HG03460 (cell line): ENCODE data around the gene WNT10A.
"Not testable (repeated sequence)": the region's sequence is repeated elsewhere in the genome, so short reads cannot be mapped to it uniquely, and the experiment has no call there.

Experiments used
- ATAC-seq: cut with Tn5 transposase; IDR thresholded peaks from one replicate; pipeline ENCODE4 v1.9.1; 2021; ENCODE audit not compliant: unreplicated experiment

WNT10A gene

DNA sequence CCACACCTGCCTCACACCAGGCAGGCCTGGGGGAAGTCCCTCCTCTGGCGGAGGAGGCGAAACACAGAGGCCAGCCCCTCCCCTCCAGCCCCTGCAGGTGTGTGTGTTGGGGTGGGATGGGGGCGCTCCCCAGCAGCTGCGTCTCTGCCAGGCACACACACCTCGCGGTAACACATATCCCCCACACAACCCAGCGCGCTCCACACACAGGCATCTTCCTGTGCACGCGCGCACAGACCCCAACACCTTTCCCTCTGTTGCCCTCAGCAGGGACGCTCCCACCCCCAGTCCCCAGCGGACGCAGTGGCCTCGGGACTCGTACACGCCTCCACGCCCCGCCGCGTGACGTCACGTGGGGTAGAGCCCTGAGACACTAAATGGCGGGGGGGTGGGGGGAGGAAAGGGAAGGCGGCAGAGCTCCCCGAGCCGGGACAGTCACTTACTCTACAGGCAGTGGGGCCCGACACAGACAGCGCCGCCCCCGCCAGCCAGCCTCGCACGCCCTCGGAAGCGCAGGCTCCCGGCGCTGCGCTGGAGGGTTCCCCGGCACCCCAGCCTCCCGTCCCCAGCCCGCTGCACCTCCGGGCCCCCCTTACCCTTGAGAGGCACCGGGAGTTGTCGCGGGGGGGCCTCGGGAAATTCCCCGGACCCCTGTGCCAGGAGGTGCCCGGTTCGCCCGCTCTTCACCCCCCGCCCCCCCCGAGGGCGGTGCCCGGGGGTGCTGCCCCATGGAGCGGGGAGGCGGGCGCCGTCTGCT is at the start of gene WNT10A:
Gene WNT10A (plus strand): TSS at position 751 of the 757 bp plus-strand sequence. CDS start 144 bp downstream, outside the sequence.
- ATAC-seq, result peak; percentile 70

- no peak for ATAC-seq
These were observed 49.2 kb upstream of the WNT10A start, which contains the start of gene PRKAG3 for GRCh38 chr2:218831378-218831990. PRKAG3 (minus strand) TSS chr2:218831803.

DNA sequence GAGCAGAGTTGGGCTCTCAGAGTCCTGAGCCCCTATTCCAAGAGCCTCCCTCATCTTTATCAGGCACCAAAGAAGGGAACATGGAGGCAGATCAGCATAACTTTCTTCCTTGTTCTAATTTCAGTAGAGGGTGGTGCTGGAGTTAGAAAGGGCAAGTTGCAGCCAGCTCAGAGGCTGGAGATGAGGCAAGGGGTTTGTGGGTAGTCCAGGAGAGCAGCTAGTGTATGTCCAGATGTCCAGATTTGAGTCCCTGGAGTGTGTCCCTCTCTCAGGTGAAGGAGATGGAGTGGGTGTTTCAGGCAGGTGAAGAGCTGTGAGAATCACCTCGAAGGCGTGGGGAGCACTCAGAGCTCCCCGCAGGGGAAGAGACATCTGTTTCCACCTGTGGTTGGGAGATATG is 48.6 kb upstream of the WNT10A start:
- ATAC-seq, result no peak

GRCh38 chr2:218832520-218832919 is 48.1 kb upstream of the WNT10A start:
- ATAC-seq, result no peak

DNA sequence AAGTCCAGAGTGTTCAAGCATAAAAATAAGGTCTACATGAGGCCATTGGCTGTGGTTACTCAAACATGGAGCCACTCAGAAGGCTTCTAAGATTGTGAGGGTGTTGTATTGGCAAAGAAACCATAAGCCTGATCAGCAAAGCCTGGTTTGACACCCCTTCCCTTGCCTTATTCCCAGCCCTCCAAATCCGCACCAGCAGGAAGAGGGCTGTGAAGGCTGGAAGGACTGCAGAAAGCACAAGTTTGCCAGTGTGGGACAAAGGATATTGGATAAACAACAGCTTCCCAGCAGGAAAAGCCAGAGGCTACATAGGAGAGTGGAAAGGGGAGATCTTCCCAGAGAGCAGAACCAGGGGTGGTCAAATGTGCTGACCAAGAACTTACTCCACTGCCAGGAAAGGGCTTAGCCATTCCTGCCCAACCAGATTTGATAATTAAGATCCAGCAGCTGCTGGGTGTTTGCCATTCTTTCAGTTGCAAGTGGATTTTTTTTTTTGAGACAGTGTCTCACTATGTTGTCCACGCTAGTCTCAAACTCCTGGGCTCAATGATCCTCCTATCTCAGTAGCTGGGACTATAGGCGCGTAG is 47.5 kb upstream of the WNT10A start:
- no peak for ATAC-seq

DNA sequence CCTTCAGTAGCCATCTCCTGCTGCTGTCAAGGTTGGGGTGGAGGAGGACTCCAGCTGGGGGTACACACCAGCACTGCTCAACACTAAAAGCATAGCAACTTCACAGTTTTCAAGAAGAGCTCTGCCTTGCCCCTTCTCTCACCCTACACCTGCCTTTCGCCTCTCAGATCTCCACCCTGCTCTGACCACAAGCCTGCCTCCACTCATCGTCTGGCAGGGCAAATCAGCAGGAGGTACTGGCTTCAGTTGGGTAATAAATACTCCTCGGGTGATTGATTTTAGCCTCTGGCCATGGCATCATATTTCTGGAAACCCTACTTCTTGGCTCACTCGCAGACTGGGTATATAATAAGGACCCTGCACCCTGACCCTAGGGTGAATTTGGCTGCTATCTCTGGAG is 46.0 kb upstream of the WNT10A start:
- no peak for ATAC-seq

DNA sequence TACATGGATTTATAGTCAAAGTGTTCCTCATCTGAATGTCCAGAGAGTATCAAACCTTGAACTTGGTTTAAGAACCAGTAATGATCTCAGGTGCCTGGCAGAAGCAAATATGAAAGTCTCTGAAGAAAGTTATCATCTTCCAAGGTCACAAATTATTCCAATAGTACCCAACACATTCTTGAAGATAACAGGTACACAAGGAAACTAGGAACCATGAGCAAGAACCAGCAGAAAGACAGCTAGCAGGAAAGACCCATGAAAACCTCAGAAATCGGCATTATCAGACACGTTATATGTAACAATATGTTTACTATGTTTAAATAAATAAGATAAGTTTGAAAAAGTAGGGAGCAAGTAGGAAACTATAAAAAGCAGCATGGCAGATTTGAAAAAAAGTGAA is 43.2 kb upstream of the WNT10A start:
- no peak for ATAC-seq

GRCh38 chr2:218839430-218839829 is 41.2 kb upstream of the WNT10A start:
- ATAC-seq, result no peak

DNA sequence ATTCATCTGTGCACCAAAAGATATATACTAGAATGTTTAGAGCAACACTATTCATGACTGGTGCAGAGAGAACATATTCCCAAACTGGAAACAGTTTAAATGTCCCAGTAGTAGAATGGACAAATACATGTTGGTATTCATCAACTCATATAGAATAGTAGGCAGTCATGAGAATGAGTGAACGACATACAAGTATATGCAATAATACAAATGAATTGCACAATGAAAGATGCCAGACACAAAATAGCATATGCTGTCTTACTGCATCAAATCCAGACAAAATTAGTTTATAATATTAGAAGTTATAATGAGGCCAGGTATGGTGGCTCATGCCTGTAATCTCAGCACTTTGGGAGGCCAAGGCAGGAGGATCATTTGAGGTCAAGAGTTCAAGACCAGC is 40.8 kb upstream of the WNT10A start:
- ATAC-seq, result no peak

DNA sequence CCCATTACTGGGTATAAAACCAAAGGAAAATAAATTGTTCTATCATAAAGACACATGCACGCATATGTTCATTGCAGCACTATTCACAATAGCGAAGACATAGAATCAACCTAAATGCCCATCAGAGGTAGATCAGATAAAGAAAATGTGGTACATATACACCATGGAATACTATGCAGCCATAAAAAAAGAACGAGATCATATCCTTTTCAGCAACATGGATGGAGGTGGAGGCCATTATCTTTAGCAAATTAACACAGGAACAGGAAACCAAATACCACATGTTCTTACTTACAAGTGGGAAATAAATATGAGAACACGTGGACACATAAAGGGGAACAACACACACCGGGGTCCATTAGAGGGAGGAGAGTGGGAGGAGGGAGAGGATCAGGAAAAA is 36.3 kb upstream of the WNT10A start:
- not testable (repeated sequence) for ATAC-seq

DNA sequence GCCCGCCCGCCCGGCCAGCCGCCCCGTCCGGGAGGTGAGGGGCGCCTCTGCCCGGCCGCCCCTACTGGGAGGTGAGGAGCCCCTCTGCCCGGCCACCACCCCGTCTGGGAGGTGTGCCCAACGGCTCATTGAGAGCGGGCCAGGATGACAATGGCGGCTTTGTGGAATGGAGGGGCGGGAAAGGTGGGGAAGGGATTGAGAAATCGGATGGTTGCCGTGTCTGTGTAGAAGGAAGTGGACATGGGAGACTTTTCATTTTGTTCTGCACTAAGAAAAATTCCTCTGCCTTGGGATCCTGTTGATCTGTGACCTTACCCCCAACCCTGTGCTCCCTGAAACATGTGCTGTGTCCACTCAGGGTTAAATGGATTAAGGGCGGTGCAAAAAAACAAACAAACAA is 33.7 kb upstream of the WNT10A start:
- ATAC-seq, result not testable (repeated sequence)

DNA sequence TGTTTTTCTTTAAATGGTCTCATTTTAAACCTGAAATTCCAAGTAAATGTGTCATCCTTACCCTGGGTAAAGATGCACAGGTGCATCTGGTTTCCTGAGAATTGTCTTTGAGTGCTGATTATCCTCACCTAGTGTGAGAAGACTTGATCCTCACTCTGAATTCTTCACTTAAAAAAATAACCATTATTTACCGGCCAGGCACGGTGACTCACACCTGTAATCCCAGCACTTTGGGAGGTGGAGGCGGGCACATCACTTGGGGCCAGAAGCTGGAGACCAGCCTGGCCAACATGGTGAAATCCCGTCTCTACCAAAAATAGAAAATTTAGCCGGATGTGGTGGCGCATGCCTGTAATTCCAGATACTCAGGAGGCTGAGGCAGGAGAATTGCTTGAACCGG is 30.9 kb upstream of the WNT10A start:
- no peak for ATAC-seq

DNA sequence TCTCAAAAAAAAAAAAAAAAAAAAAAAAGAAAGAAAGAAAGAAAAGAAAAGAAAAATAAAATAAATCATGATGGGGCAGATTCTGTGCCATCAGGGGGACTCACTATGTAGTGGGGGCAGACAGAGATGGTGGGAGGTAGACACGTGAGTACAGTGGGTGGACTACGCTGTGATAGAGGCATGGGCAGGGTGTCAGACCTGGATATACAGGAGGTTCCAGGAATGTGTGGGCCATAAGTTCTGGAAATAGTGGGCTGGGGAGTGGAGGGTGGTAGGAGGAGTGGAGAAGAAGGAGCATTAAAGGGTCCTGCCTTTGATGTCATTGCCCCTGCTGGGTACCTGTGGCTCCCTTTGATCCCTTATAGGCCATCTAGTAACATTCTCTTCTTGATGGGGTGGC is 29.9 kb upstream of the WNT10A start:
- ATAC-seq, result no peak

- ATAC-seq, result no peak
These were observed 29.4 kb upstream of the WNT10A start for GRCh38 chr2:218851286-218851685.

DNA sequence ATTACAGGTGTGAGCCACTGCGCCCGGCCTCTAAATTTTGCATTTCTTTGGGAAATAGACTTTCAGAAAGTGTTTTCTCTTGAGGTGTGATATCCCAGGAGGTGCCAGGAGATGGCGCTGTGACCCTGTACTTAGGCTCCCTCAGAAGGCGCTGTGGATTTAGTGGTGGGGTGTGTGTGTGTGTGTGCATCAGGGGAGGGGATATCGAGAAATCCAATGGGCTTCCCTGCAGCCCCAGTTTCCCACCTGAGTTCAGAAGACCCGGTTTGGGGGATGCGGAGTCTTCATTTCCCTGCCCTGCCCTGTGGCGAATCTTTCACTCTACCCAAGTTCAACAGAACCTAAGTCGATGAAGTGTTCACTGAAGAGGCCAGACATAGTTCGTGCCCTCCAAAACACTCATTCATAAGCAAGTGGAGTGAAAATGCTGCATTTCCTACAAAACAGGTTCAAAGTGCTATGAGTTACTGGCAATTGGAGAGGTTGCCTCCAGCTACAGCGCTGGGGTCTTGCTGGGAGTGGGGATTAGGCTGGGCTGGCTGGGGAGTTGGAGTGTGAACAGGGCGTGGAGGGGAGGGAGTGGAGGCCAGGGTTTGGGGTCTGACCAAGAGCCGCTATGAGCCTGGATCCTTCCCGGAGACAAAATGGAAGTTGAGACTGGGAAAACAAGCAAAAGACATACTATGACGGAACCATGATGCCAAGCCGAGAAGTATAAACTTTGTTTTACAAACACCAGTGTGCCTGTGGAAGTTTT is 27.6 kb upstream of the WNT10A start:
- no peak for ATAC-seq

DNA sequence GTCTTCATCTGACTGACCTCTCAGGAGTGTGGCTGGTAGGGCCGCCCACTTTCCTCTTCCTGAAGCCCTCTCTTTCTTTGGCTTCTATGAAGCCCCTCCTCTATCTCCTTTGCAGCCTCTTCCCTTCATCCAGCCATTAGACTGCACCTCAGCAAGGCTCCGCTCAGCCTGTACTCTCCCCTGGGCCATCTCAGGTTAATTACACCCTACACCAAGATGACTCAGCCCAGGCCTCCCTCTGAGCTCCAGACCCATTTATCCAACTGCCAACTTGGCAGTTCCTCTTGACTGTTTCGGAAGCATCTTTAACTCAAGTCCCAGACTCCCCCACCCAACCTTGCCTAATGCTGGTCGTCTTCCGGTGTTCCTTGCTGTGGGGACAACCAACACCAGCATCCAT is 26.9 kb upstream of the WNT10A start:
- ATAC-seq, result no peak

DNA sequence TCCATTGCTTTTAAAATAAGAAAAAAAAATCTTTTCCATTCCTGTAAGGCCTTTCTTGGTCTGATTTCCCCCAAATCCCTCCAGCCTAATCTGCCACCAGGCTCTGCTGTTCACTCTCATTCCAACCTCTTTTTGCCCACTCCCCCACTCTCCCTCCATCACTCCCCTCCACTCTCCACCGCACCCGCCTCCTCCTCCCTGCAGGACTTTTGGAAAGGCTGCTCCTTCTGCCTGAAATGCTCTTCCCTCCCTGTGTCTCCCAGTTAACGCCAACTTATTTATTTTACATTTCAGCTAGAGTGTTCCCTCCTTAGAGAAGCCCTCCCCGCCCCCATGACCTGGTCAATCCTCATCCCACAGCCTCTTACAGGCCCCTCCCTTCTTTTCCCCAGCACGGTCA is 25.8 kb upstream of the WNT10A start:
- no peak for ATAC-seq

- ATAC-seq, result no peak
These were observed 25.1 kb upstream of the WNT10A start for GRCh38 chr2:218855305-218856166.

- no peak for ATAC-seq
These were observed 24.3 kb upstream of the WNT10A start for GRCh38 chr2:218856167-218856895.

- ATAC-seq, result no peak
These were observed 23.8 kb upstream of the WNT10A start for GRCh38 chr2:218856896-218857243.
